Measurements from ENCODE around the gene CD3G. TPM values are rescaled to one million over a fixed set of nuclear protein-coding genes. Genes with fewer than 3 reads are reported as not detected.

The CD3G gene
- total and polyA plus RNA-seq, 2 donors, result 32.0 to 227 TPM

GRCh38 chr11:118379497-118379896 is 35.4 kb downstream of the CD3G start:
- WGBS, result 95% methylated on average over 4 of the region's 4 CpGs
- no peak for DNase-seq (ENCODE audit: low read depth in 6 of 9, low spot score in 9 of 9)
- no peaks in the 10 kb centered on the region for H3K4me1 ChIP-seq (ENCODE audit: control insufficient read depth in 2 of 2, insufficient read depth in 2 of 2, low read length in 2 of 2)

DNA sequence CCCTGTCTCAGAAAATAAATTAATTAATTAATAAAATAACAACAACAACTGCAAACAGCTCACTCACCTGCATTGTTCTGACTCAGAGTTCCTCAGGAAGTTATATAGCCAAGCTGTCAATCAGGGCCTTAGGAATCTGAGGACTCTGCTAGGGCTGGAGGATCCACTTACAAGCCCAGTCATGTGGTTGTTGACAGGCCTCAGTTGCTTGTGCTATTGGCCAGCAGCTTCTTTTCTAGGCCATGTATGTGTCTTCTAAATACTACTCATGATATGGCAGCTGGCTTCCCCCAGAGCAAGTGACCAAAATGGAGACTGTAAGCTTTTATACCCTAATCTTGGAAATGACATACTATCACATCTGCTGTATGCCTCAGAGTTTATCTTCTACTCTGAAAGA is 36.4 kb downstream of the CD3G start:
- Histone ChIP-seq H3K9me3 (ENCODE audit: control insufficient read depth in 2 of 2, insufficient read depth in 1 of 2, low read length in 1 of 2) (no peaks in the 10 kb centered on the region), H3K4me1 (ENCODE audit: control insufficient read depth in 2 of 2, insufficient read depth in 2 of 2, low read length in 2 of 2) (no peaks in the 10 kb centered on the region), H3K27ac (ENCODE audit: low read depth in 1 of 2, low read length in 1 of 2) (no peak overlapping the region), H3K4me3 (ENCODE audit: low read length in 2 of 2) (no peak overlapping the region), H3K36me3 (ENCODE audit: control insufficient read depth in 2 of 2, insufficient read depth in 2 of 2, low read length in 1 of 2) (peaks cover 62 to 93% of the 10 kb centered on the region in 2 donors), H3K27me3 (ENCODE audit: control insufficient read depth in 2 of 2, insufficient read depth in 1 of 2, low read length in 1 of 2) (no peaks in the 10 kb centered on the region)
- no peak for DNase-seq (ENCODE audit: low read depth in 6 of 9, low spot score in 9 of 9)

More at GRCh38 chr11:118379497-118379896, 35.4 kb downstream of the CD3G start:
- Histone ChIP-seq H3K4me3 (ENCODE audit: low read length in 2 of 2) (no peak overlapping the region), H3K27ac (ENCODE audit: low read depth in 1 of 2, low read length in 1 of 2) (no peak overlapping the region), H3K36me3 (ENCODE audit: control insufficient read depth in 2 of 2, insufficient read depth in 2 of 2, low read length in 1 of 2) (peaks cover 60 to 93% of the 10 kb centered on the region in 2 donors), H3K9me3 (ENCODE audit: control insufficient read depth in 2 of 2, insufficient read depth in 1 of 2, low read length in 1 of 2) (no peaks in the 10 kb centered on the region), H3K27me3 (ENCODE audit: control insufficient read depth in 2 of 2, insufficient read depth in 1 of 2, low read length in 1 of 2) (no peaks in the 10 kb centered on the region)

DNA sequence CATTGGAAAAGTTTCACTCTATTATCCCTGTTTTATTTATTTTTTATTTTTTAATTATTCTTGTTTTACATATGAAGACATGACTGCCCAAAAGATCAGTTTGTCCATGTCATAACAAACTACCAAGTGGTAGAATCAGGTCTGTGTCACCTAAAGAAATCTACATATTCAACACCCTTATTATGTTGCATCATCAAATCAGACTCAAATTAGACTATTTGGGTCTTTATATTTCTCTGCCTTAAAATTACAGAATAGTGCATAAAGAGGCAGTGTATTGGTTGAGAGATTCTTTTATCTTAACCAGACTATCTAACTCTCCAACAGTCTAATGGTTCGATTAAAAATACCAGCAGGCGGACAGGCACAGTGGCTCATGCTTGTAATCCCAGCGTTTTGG is 38.8 kb downstream of the CD3G start:
- no peak for DNase-seq (ENCODE audit: low read depth in 6 of 9, low spot score in 9 of 9)
- no peak overlapping the region for H3K27ac ChIP-seq (ENCODE audit: low read depth in 1 of 2, low read length in 1 of 2)
- no peaks in the 10 kb centered on the region for H3K27me3 ChIP-seq (ENCODE audit: control insufficient read depth in 2 of 2, insufficient read depth in 1 of 2, low read length in 1 of 2)
- H3K4me1 ChIP-seq (ENCODE audit: control insufficient read depth in 2 of 2, insufficient read depth in 2 of 2, low read length in 2 of 2), result no peaks in the 10 kb centered on the region
- no peaks in the 10 kb centered on the region for H3K9me3 ChIP-seq (ENCODE audit: control insufficient read depth in 2 of 2, insufficient read depth in 1 of 2, low read length in 1 of 2)
- 97% methylated on average over 3 of the region's 3 CpGs for WGBS
- no peak overlapping the region for H3K4me3 ChIP-seq (ENCODE audit: low read length in 2 of 2)
- peaks cover 65 to 97% of the 10 kb centered on the region in 2 donors for H3K36me3 ChIP-seq (ENCODE audit: control insufficient read depth in 2 of 2, insufficient read depth in 2 of 2, low read length in 1 of 2)

- Histone ChIP-seq H3K9me3 (ENCODE audit: control insufficient read depth in 2 of 2, insufficient read depth in 1 of 2, low read length in 1 of 2) (no peaks in the 10 kb centered on the region), H3K4me1 (ENCODE audit: control insufficient read depth in 2 of 2, insufficient read depth in 2 of 2, low read length in 2 of 2) (no peaks in the 10 kb centered on the region), H3K4me3 (ENCODE audit: low read length in 2 of 2) (no peak overlapping the region), H3K27ac (ENCODE audit: low read depth in 1 of 2, low read length in 1 of 2) (peak overlapping the region in 1 of 2 donors; percentile 7), H3K36me3 (ENCODE audit: control insufficient read depth in 2 of 2, insufficient read depth in 2 of 2, low read length in 1 of 2) (peaks cover 64 to 96% of the 10 kb centered on the region in 2 donors), H3K27me3 (ENCODE audit: control insufficient read depth in 2 of 2, insufficient read depth in 1 of 2, low read length in 1 of 2) (no peaks in the 10 kb centered on the region)
- WGBS, result 99% methylated on average over 3 of the region's 3 CpGs
- no peak for DNase-seq (ENCODE audit: low read depth in 6 of 9, low spot score in 9 of 9)
These were observed 39.5 kb downstream of the CD3G start for GRCh38 chr11:118383657-118384056.

GRCh38 chr11:118396097-118396501 is 52.0 kb downstream of the CD3G start:
- Histone ChIP-seq H3K4me1 (ENCODE audit: control insufficient read depth in 2 of 2, insufficient read depth in 2 of 2, low read length in 2 of 2) (peaks cover 0 to 10% of the 10 kb centered on the region in 2 donors), H3K27me3 (ENCODE audit: control insufficient read depth in 2 of 2, insufficient read depth in 1 of 2, low read length in 1 of 2) (no peaks in the 10 kb centered on the region), H3K9me3 (ENCODE audit: control insufficient read depth in 2 of 2, insufficient read depth in 1 of 2, low read length in 1 of 2) (no peaks in the 10 kb centered on the region), H3K36me3 (ENCODE audit: control insufficient read depth in 2 of 2, insufficient read depth in 2 of 2, low read length in 1 of 2) (peaks cover 37 to 64% of the 10 kb centered on the region in 2 donors), H3K27ac (ENCODE audit: low read depth in 1 of 2, low read length in 1 of 2) (peak overlapping the region; percentile 2 to 20), H3K4me3 (ENCODE audit: low read length in 2 of 2) (no peak overlapping the region)
- no peak for DNase-seq (ENCODE audit: low read depth in 6 of 9, low spot score in 9 of 9)
- 87% methylated on average over 6 of the region's 6 CpGs for WGBS

GRCh38 chr11:118397448-118397847 is 53.3 kb downstream of the CD3G start:
- no peaks in the 10 kb centered on the region for H3K9me3 ChIP-seq (ENCODE audit: control insufficient read depth in 2 of 2, insufficient read depth in 1 of 2, low read length in 1 of 2)
- no peak for DNase-seq (ENCODE audit: low read depth in 6 of 9, low spot score in 9 of 9)
- H3K27me3 ChIP-seq (ENCODE audit: control insufficient read depth in 2 of 2, insufficient read depth in 1 of 2, low read length in 1 of 2), result no peaks in the 10 kb centered on the region
- H3K4me1 ChIP-seq (ENCODE audit: control insufficient read depth in 2 of 2, insufficient read depth in 2 of 2, low read length in 2 of 2), result peaks cover 3 to 11% of the 10 kb centered on the region in 2 donors
- H3K4me3 ChIP-seq (ENCODE audit: low read length in 2 of 2), result no peak overlapping the region
- peaks cover 31 to 58% of the 10 kb centered on the region in 2 donors for H3K36me3 ChIP-seq (ENCODE audit: control insufficient read depth in 2 of 2, insufficient read depth in 2 of 2, low read length in 1 of 2)
- H3K27ac ChIP-seq (ENCODE audit: low read depth in 1 of 2, low read length in 1 of 2), result no peak overlapping the region

GRCh38 chr11:118398791-118399559 is 54.8 kb downstream of the CD3G start:
- H3K36me3 ChIP-seq (ENCODE audit: control insufficient read depth in 2 of 2, insufficient read depth in 2 of 2, low read length in 1 of 2), result peaks cover 19 to 44% of the 10 kb centered on the region in 2 donors
- no peak overlapping the region for H3K4me3 ChIP-seq (ENCODE audit: low read length in 2 of 2)
- H3K9me3 ChIP-seq (ENCODE audit: control insufficient read depth in 2 of 2, insufficient read depth in 1 of 2, low read length in 1 of 2), result no peaks in the 10 kb centered on the region
- H3K27me3 ChIP-seq (ENCODE audit: control insufficient read depth in 2 of 2, insufficient read depth in 1 of 2, low read length in 1 of 2), result no peaks in the 10 kb centered on the region
- H3K4me1 ChIP-seq (ENCODE audit: control insufficient read depth in 2 of 2, insufficient read depth in 2 of 2, low read length in 2 of 2), result peaks cover 8 to 18% of the 10 kb centered on the region in 2 donors
- WGBS, result 81% methylated on average over 3 of the region's 3 CpGs
- peak in 6 of 9 donors; percentile 13 to 70 (median 30) for DNase-seq (ENCODE audit: low read depth in 6 of 9, low spot score in 9 of 9)
- peak overlapping the region; percentile 67 to 80 for H3K27ac ChIP-seq (ENCODE audit: low read depth in 1 of 2, low read length in 1 of 2)

DNA sequence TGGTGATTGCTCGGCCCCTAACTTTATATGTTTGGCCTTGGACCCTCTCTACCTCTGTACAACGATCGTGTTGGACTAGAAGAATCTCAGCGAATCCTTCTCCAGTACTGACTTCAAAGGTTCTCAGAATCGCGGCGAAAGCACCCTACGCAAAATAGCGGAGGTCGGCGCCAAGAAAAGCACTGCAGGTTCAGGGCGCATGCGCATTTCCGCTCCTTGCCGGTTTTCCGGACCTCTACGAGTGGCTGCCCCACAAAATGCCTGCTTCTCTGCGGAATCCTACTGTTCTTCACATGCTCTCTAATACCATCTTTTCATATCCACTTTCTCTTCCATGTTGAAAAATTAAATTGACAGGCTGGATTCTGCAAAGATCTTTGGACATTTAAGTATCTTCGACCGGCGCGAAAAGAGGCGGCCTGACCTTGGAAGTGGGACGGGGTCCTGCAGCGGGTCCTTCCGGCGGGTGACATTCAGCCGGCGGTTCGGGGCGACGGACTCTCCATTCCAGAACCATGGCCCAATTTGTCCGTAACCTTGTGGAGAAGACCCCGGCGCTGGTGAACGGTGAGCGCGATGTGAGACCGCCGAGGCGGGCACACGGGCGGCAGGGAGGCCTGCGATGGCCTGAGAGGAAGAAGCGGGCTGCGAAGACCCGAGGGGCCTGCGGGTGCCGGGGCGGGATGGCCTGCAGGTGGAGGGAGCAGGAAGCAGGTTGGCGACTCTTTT is 57.2 kb downstream of the CD3G start, which contains the start of gene ATP5MG:
Gene ATP5MG (plus strand): TSS at position 456 of the 729 bp plus-strand sequence. CDS start 60 bp downstream, at position 516.
- H3K4me3 ChIP-seq (ENCODE audit: low read length in 2 of 2), result peak within 1 kb of the TSS; percentile 82 to 95
- WGBS, result under 1% methylated on average over 51 of the region's 51 CpGs
- H3K9me3 ChIP-seq (ENCODE audit: control insufficient read depth in 2 of 2, insufficient read depth in 1 of 2, low read length in 1 of 2), result no peaks in the 10 kb centered on the region
- peak; percentile 86 to 97 (median 94) for DNase-seq (ENCODE audit: low read depth in 6 of 9, low spot score in 9 of 9)
- H3K36me3 ChIP-seq (ENCODE audit: control insufficient read depth in 2 of 2, insufficient read depth in 2 of 2, low read length in 1 of 2), result peaks cover 0 to 35% of the 10 kb centered on the region in 2 donors
- peaks cover 8 to 18% of the 10 kb centered on the region in 2 donors for H3K4me1 ChIP-seq (ENCODE audit: control insufficient read depth in 2 of 2, insufficient read depth in 2 of 2, low read length in 2 of 2)
- H3K27me3 ChIP-seq (ENCODE audit: control insufficient read depth in 2 of 2, insufficient read depth in 1 of 2, low read length in 1 of 2), result no peaks in the 10 kb centered on the region
- H3K27ac ChIP-seq (ENCODE audit: low read depth in 1 of 2, low read length in 1 of 2), result peak within 1 kb of the TSS; percentile 85 to 98
